Naive thymus-derived CD4-positive, alpha-beta T cell (primary cell): ENCODE measurements around the gene GTPBP3. TPM values are rescaled to one million over a fixed set of nuclear protein-coding genes. Genes with fewer than 3 reads are reported as not detected.
"Not testable (repeated sequence)": the region's sequence is repeated elsewhere in the genome, so short reads cannot be mapped to it uniquely, and the experiment has no call there.

Experiments used
- ATAC-seq: fragments of 150-1000 bp; cut with Tn5 transposase; 2 replicates; pipeline ENCODE4 v1.10.0; 2021; ENCODE audit warnings: mild to moderate bottlenecking, moderate library complexity
- CTCF ChIA-PET: fragments of 350-600 bp; sonication (Branson Sonifier 250); formaldehyde crosslinking; loops from one replicate; lab custom pipeline; 2021; ENCODE audit warnings: antibody characterized with exemption; lab: Charles Lee
- POLR2A ChIA-PET: fragments of 350-600 bp; sonication (Branson Sonifier 250); formaldehyde crosslinking; loops from one replicate; lab custom pipeline; 2021; ENCODE audit warnings: antibody characterized with exemption, inconsistent platforms; lab: Charles Lee
- DNase-seq, 9 donors: peaks; one replicate each; pipeline versions ENCODE4 v3.0.0 to v3.0.0-alpha.2; 2020 to 2022; ENCODE audit warnings: mixed read lengths in 1 of 9
- H3K27ac ChIP-seq: one replicate; pipeline ENCODE4 v1.7.0; 2013; ENCODE audit warnings: mild to moderate bottlenecking, low read depth, low read length, moderate library complexity
- H3K27me3 ChIP-seq, 2 donors: one replicate each; pipeline ENCODE4 v1.7.0; 2013; ENCODE audit warnings: low read length in 2 of 2, mild to moderate bottlenecking in 2 of 2, moderate library complexity in 2 of 2; ENCODE audit not compliant: control insufficient read depth in 2 of 2, insufficient read depth in 2 of 2
- H3K36me3 ChIP-seq, 3 experiments: 1 replicate in 2 of 3; 2 replicates in 1 of 3; pipeline ENCODE4 v1.7.0; 2013; ENCODE audit warnings: low read length in 3 of 3, mild to moderate bottlenecking in 3 of 3, moderate library complexity in 1 of 3; ENCODE audit not compliant: insufficient read depth in 3 of 3, control insufficient read depth in 2 of 3
- H3K4me1 ChIP-seq, 2 donors: one replicate each; pipeline ENCODE4 v1.7.0; 2013; ENCODE audit warnings: low read length in 2 of 2, mild to moderate bottlenecking in 2 of 2, moderate library complexity in 1 of 2; ENCODE audit not compliant: control insufficient read depth in 2 of 2, insufficient read depth in 2 of 2
- H3K4me3 ChIP-seq: 2 replicates; pipeline ENCODE4 v1.7.0; 2013; ENCODE audit warnings: mild to moderate bottlenecking, low read length
- H3K9me3 ChIP-seq, 3 experiments: 1 replicate in 2 of 3; 2 replicates in 1 of 3; pipeline ENCODE4 v1.7.0; 2013; ENCODE audit warnings: low read length in 3 of 3; ENCODE audit not compliant: control insufficient read depth in 2 of 3
- H3K27ac Mint-ChIP-seq, 9 donors: one replicate each; pipeline ENCODE4 v1.8.0; 2020 to 2022; ENCODE audit warnings: mixed read lengths in 9 of 9, mild to moderate bottlenecking in 8 of 9, moderate library complexity in 5 of 9, inconsistent platforms in 2 of 9
- H3K27me3 Mint-ChIP-seq, 5 donors: one replicate each; pipeline ENCODE4 v1.8.0; 2021 to 2022; ENCODE audit warnings: mixed read lengths in 5 of 5, mild to moderate bottlenecking in 1 of 5
- H3K36me3 Mint-ChIP-seq, 5 donors: one replicate each; pipeline ENCODE4 v1.8.0; 2020 to 2022; ENCODE audit warnings: mixed read lengths in 5 of 5, mild to moderate bottlenecking in 3 of 5, inconsistent platforms in 1 of 5
- H3K4me1 Mint-ChIP-seq, 7 donors: one replicate each; pipeline ENCODE4 v1.8.0; 2020 to 2022; ENCODE audit warnings: mixed read lengths in 7 of 7, mild to moderate bottlenecking in 3 of 7, inconsistent platforms in 1 of 7
- H3K4me3 Mint-ChIP-seq, 10 donors: one replicate each; pipeline ENCODE4 v1.8.0; 2020 to 2022; ENCODE audit warnings: mild to moderate bottlenecking in 10 of 10, mixed read lengths in 10 of 10, moderate library complexity in 6 of 10, inconsistent platforms in 2 of 10
- H3K9me3 Mint-ChIP-seq, 11 donors: one replicate each; pipeline ENCODE4 v1.8.0; 2020 to 2022; ENCODE audit warnings: mixed read lengths in 11 of 11, mild to moderate bottlenecking in 4 of 11, inconsistent platforms in 1 of 11, moderate library complexity in 1 of 11
- intact Hi-C, 2 donors: fragments of 100-400 bp; cut with micrococcal nuclease; formaldehyde crosslinking; loops; one replicate each; pipeline ENCODE4 v1.15.1; 2023
- polyA plus RNA-seq, 2 donors: library from polyadenylated mRNA; unstranded; fragments of 300-500 nt; fragmentation: Illumina TruSeq; gene quantifications; one replicate each; pipeline ENCODE4 v1.2.3, GENCODE V29; 2021
- total RNA-seq, 6 experiments: library from RNA in 5 of 6; stranded (reverse) in 5 of 6; gene quantifications; 1 replicate in 5 of 6; 2 replicates in 1 of 6; pipeline ENCODE4 v1.2.3 and lab custom pipeline; 2021 to 2026

The GTPBP3 gene
- total and polyA plus RNA-seq, 7 experiments from 2014 or later, result 5.1 to 59.8 (median 36.8) TPM

GRCh38 chr19:17359905-17360800 is 22.8 kb downstream of the GTPBP3 start:
- Histone ChIP-seq H3K4me1 (no peaks in the 10 kb centered on the region), H3K27me3 (no peaks in the 10 kb centered on the region), H3K4me3 (no peak overlapping the region), H3K36me3 (no peaks in the 10 kb centered on the region), H3K27ac (no peak overlapping the region), H3K9me3 (no peaks in the 10 kb centered on the region)
- DNase-seq (no peak), ATAC-seq (no peak)
- Mint-ChIP-seq H3K4me1 (peaks cover 0 to 2% (median 0%) of the 10 kb centered on the region in 7 donors), H3K9me3 (peaks cover 0 to 3% (median 0%) of the 10 kb centered on the region in 11 donors), H3K27ac (no peak overlapping the region), H3K36me3 (no peaks in the 10 kb centered on the region), H3K27me3 (peaks cover 0 to 5% (median 2%) of the 10 kb centered on the region in 5 donors), H3K4me3 (no peak overlapping the region)
- ChIA-PET CTCF (no interaction called here), POLR2A (no interaction called here)
- intact Hi-C loops, result no loop called here

GRCh38 chr19:17363852-17364605 is 26.7 kb downstream of the GTPBP3 start:
- H3K27ac Mint-ChIP-seq, H3K27me3 ChIP-seq, H3K4me3 ChIP-seq, POLR2A ChIA-PET, DNase-seq, H3K36me3 ChIP-seq, H3K9me3 Mint-ChIP-seq, H3K4me1 ChIP-seq, H3K36me3 Mint-ChIP-seq, ATAC-seq, H3K27ac ChIP-seq, H3K9me3 ChIP-seq, H3K4me1 Mint-ChIP-seq, intact Hi-C loops, H3K4me3 Mint-ChIP-seq: not testable (repeated sequence)
- CTCF ChIA-PET, result interaction anchor here (0.6 kb wide), 1 partner anchor 1484 kb away, joined by 4 read pairs; no protein-coding TSS in a partner anchor
- H3K27me3 Mint-ChIP-seq, result peaks cover 0 to 12% (median 4%) of the 10 kb centered on the region in 5 donors

GRCh38 chr19:17365361-17365760 is 28.0 kb downstream of the GTPBP3 start:
- DNase-seq (no peak), ATAC-seq (no peak)
- no peaks in the 10 kb centered on the region for H3K9me3 ChIP-seq
- no peak overlapping the region for H3K27ac Mint-ChIP-seq
- peaks cover 0 to 3% (median 0%) of the 10 kb centered on the region in 11 donors for H3K9me3 Mint-ChIP-seq
- H3K36me3 ChIP-seq, result no peaks in the 10 kb centered on the region
- H3K36me3 Mint-ChIP-seq, result peaks cover 0 to 3% (median 0%) of the 10 kb centered on the region in 5 donors
- H3K27me3 Mint-ChIP-seq, result peaks cover 0 to 16% (median 8%) of the 10 kb centered on the region in 5 donors
- H3K4me1 ChIP-seq, result no peaks in the 10 kb centered on the region
- ChIA-PET POLR2A (no interaction called here), CTCF (no interaction called here)
- no peak overlapping the region for H3K4me3 Mint-ChIP-seq
- intact Hi-C loops, result no loop called here
- no peak overlapping the region for H3K4me3 ChIP-seq
- peaks cover 0 to 5% (median 0%) of the 10 kb centered on the region in 7 donors for H3K4me1 Mint-ChIP-seq
- H3K27me3 ChIP-seq, result no peaks in the 10 kb centered on the region
- H3K27ac ChIP-seq, result no peak overlapping the region

GRCh38 chr19:17370026-17370587 is 32.8 kb downstream of the GTPBP3 start:
- H3K36me3 ChIP-seq, result no peaks in the 10 kb centered on the region
- no peaks in the 10 kb centered on the region for H3K27me3 ChIP-seq
- Mint-ChIP-seq H3K4me1 (peaks cover 0 to 6% (median 0%) of the 10 kb centered on the region in 7 donors), H3K27me3 (peaks cover 0 to 14% (median 6%) of the 10 kb centered on the region in 5 donors), H3K4me3 (peak overlapping the region in 1 of 10 donors; percentile 1), H3K9me3 (no peaks in the 10 kb centered on the region), H3K36me3 (peaks cover 0 to 3% (median 0%) of the 10 kb centered on the region in 5 donors), H3K27ac (no peak overlapping the region)
- DNase-seq, result no peak
- H3K27ac ChIP-seq, result no peak overlapping the region
- ChIA-PET CTCF (no interaction called here), POLR2A (no interaction called here)
- intact Hi-C loops, result no loop called here
- peak; percentile 61 for ATAC-seq
- H3K4me3 ChIP-seq, result no peak overlapping the region
- H3K4me1 ChIP-seq, result no peaks in the 10 kb centered on the region
- no peaks in the 10 kb centered on the region for H3K9me3 ChIP-seq

GRCh38 chr19:17376935-17377600 is 39.7 kb downstream of the GTPBP3 start, which contains the start of gene PLVAP:
TSS of gene PLVAP (minus strand) at chr19:17377342. CDS start at chr19:17377288, 54 bp downstream.
- POLR2A ChIA-PET, result no interaction called here
- DNase-seq (no peak), ATAC-seq (no peak)
- Mint-ChIP-seq H3K4me3 (no peak within 1 kb of the TSS), H3K9me3 (peaks cover 0 to 8% (median 2%) of the 10 kb centered on the region in 11 donors), H3K27ac (no peak within 1 kb of the TSS), H3K27me3 (peaks cover 0 to 11% (median 8%) of the 10 kb centered on the region in 5 donors), H3K36me3 (peaks cover 0 to 4% (median 0%) of the 10 kb centered on the region in 5 donors), H3K4me1 (peaks cover 0 to 1% (median under 1%) of the 10 kb centered on the region in 7 donors)
- Histone ChIP-seq H3K36me3 (no peaks in the 10 kb centered on the region), H3K27me3 (no peaks in the 10 kb centered on the region), H3K4me3 (no peak within 1 kb of the TSS), H3K9me3 (no peaks in the 10 kb centered on the region), H3K4me1 (no peaks in the 10 kb centered on the region), H3K27ac (no peak within 1 kb of the TSS)
- CTCF ChIA-PET, result no interaction called here
- intact Hi-C loops, result no loop called here

GRCh38 chr19:17378271-17378670 is 40.9 kb downstream of the GTPBP3 start:
- intact Hi-C loops, result no loop called here
- ChIA-PET CTCF (interaction anchor here (0.6 kb wide), 1 partner anchor 68 kb away, joined by 4 read pairs; no protein-coding TSS in a partner anchor), POLR2A (no interaction called here)
- Mint-ChIP-seq H3K4me3 (no peak overlapping the region), H3K27ac (no peak overlapping the region), H3K4me1 (peaks cover 1 to 12% (median 6%) of the 10 kb centered on the region in 7 donors), H3K9me3 (peaks cover 0 to 8% (median 2%) of the 10 kb centered on the region in 11 donors), H3K27me3 (peaks cover 0 to 11% (median 8%) of the 10 kb centered on the region in 5 donors), H3K36me3 (peaks cover 0 to 4% (median 0%) of the 10 kb centered on the region in 5 donors)
- DNase-seq, result no peak
- ATAC-seq, result no peak
- Histone ChIP-seq H3K27ac (no peak overlapping the region), H3K27me3 (no peaks in the 10 kb centered on the region), H3K36me3 (no peaks in the 10 kb centered on the region), H3K4me3 (no peak overlapping the region), H3K4me1 (peaks cover 0 to 3% of the 10 kb centered on the region in 2 donors), H3K9me3 (no peaks in the 10 kb centered on the region)
